Uterine smooth muscle cell (primary cell): ENCODE measurements around the gene CNOT10. TPM values are rescaled to one million over a fixed set of nuclear protein-coding genes. Genes with fewer than 3 reads are reported as not detected.

ENCODE experiments used
- total RNA-seq: library from RNA; depleted of rRNA; stranded (reverse); fragments of >200 nt; gene quantifications from 2 replicates; pipeline ENCODE4 v1.2.3, GENCODE V29; 2014

CNOT10 gene
- 23.2 and 26.5 TPM in 2 replicates for total RNA-seq

DNA sequence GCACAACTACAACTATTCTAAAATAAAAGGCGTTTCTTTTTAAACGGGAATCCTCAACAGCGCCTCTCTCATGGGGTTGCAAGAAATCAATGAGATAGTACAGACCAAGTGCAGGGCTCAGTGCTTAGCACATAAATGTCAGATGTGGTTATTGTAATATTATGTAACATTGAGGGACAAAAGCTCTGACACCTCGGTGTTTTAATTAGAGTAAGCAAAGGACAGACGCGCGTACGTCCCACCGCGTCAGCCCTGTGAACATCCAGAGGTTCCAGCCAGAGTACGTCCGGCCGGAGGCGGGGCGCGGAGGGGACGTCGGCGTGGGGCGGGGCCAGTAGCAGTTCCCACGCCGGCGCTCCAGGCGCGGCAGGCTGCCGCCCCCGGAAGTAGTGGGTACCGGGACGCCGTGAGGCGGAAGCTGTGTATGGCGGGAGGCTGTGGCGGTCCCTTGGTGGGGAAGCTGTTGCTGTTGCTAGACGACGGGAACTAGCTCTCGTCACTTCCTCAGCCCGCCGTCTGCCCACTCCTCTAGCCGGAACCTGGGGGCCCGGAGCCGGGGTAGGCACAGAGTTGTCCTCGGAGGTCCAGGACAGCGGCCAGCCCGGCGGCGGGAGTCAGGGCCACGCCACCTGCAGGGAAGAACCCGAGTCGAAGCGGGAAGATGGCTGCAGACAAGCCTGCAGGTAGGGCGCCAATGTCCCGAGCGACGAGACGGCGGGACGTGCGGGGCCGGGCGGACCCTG lies at the start of gene CNOT10:
TSS of gene CNOT10 (plus strand) at position 389 of the 743 bp plus-strand sequence. CDS start at position 662, 273 bp downstream.

GRCh38 chr3:32817558-32818228 lies 132.7 kb downstream of the CNOT10 start, which contains the start of gene TRIM71:
TSS of gene TRIM71 (plus strand) at chr3:32817997. CDS start at chr3:32818081, 84 bp downstream.

Other genes with a start within 250 kb of the CNOT10 start
- 93.3 and 107 TPM in 2 replicates for gene CMTM6, start 182.3 kb upstream of the CNOT10 start, total RNA-seq
- gene DYNC1LI1, start 114.3 kb upstream of the CNOT10 start, total RNA-seq: 41.0 and 63.2 TPM in 2 replicates
- not detected in 2 replicates for gene TRIM71, start 132.8 kb downstream of the CNOT10 start, total RNA-seq